ENCODE results near the gene ALDH1B1.
"Not testable (repeated sequence)": the region's sequence is repeated elsewhere in the genome, so short reads cannot be mapped to it uniquely, and the experiment has no call there.

Gene ALDH1B1

GRCh38 chr9:38385896-38386295 is 6.6 kb upstream of the ALDH1B1 start:
- DNase-seq (ENCODE audit: insufficient read length, low spot score) (no peak), FAIRE-seq (no peak)

GRCh38 chr9:38386319-38386895 is 6.1 kb upstream of the ALDH1B1 start:
- FAIRE-seq (no peak), DNase-seq (ENCODE audit: insufficient read length, low spot score) (no peak)

- no peak for DNase-seq (ENCODE audit: insufficient read length, low spot score)
- FAIRE-seq: no peak
Observed at GRCh38 chr9:38387066-38387465, 5.4 kb upstream of the ALDH1B1 start.

GRCh38 chr9:38387751-38388150 is 4.8 kb upstream of the ALDH1B1 start:
- FAIRE-seq: no peak

GRCh38 chr9:38388283-38389223 is 3.9 kb upstream of the ALDH1B1 start:
- no peak for FAIRE-seq
- no peak for DNase-seq (ENCODE audit: insufficient read length, low spot score)

More at GRCh38 chr9:38387751-38388150, 4.8 kb upstream of the ALDH1B1 start:
- no peak for DNase-seq (ENCODE audit: insufficient read length, low spot score)

- FAIRE-seq: no peak
- DNase-seq (ENCODE audit: insufficient read length, low spot score): no peak
Observed at GRCh38 chr9:38389313-38389712, 3.2 kb upstream of the ALDH1B1 start.

GRCh38 chr9:38390442-38390841 is 2.1 kb upstream of the ALDH1B1 start:
- FAIRE-seq: no peak

GRCh38 chr9:38390851-38391250 is 1.7 kb upstream of the ALDH1B1 start:
- DNase-seq (ENCODE audit: insufficient read length, low spot score) (no peak), FAIRE-seq (no peak)

More at GRCh38 chr9:38390442-38390841, 2.1 kb upstream of the ALDH1B1 start:
- DNase-seq (ENCODE audit: insufficient read length, low spot score): no peak

- DNase-seq (ENCODE audit: insufficient read length, low spot score) (no peak), FAIRE-seq (no peak)
Observed at GRCh38 chr9:38391278-38392118, 1.0 kb upstream of the ALDH1B1 start.

GRCh38 chr9:38393128-38393796 is 760 bp downstream of the ALDH1B1 start:
- DNase-seq (ENCODE audit: insufficient read length, low spot score) (peak; percentile 21), FAIRE-seq (no peak)

GRCh38 chr9:38394416-38394815 is 1.9 kb downstream of the ALDH1B1 start:
- no peak for DNase-seq (ENCODE audit: insufficient read length, low spot score)
- no peak for FAIRE-seq

GRCh38 chr9:38395653-38396370 is 3.3 kb downstream of the ALDH1B1 start:
- DNase-seq (ENCODE audit: insufficient read length, low spot score) (no peak), FAIRE-seq (no peak)

GRCh38 chr9:38396371-38396671 is 3.8 kb downstream of the ALDH1B1 start:
- no peak for DNase-seq (ENCODE audit: insufficient read length, low spot score)
- FAIRE-seq: no peak

GRCh38 chr9:38399191-38399590 is 6.7 kb downstream of the ALDH1B1 start:
- FAIRE-seq; DNase-seq (ENCODE audit: insufficient read length, low spot score): not testable (repeated sequence)

- no peak for DNase-seq (ENCODE audit: insufficient read length, low spot score)
- no peak for FAIRE-seq
Observed at GRCh38 chr9:38401994-38402393, 9.5 kb downstream of the ALDH1B1 start.

- no peak for DNase-seq (ENCODE audit: insufficient read length, low spot score)
Observed at GRCh38 chr9:38404314-38404713, 11.8 kb downstream of the ALDH1B1 start.

GRCh38 chr9:38405785-38406184 is 13.3 kb downstream of the ALDH1B1 start:
- no peak for FAIRE-seq
- DNase-seq (ENCODE audit: insufficient read length, low spot score): no peak

More at GRCh38 chr9:38404314-38404713, 11.8 kb downstream of the ALDH1B1 start:
- FAIRE-seq: no peak

- FAIRE-seq: no peak
Observed at GRCh38 chr9:38406476-38407186, 14.1 kb downstream of the ALDH1B1 start.

GRCh38 chr9:38408719-38409118 is 16.2 kb downstream of the ALDH1B1 start:
- FAIRE-seq (no peak), DNase-seq (ENCODE audit: insufficient read length, low spot score) (no peak)

More at GRCh38 chr9:38406476-38407186, 14.1 kb downstream of the ALDH1B1 start:
- DNase-seq (ENCODE audit: insufficient read length, low spot score): no peak
